Bronchial epithelial cell (primary cell): ENCODE results near the gene BSG. TPM values are rescaled to one million over a fixed set of nuclear protein-coding genes. Genes with fewer than 3 reads are reported as not detected.

Source experiments
- DNase-seq: peaks from one replicate; pipeline ENCODE4 v3.0.0-alpha.2; 2010; ENCODE audit warnings: low read depth
- FAIRE-seq: peaks from 2 replicates; lab custom pipeline; 2011; peaks lifted over from hg19 to GRCh38; lab: Jason Lieb, UNC
- H3K27me3 ChIP-seq: 2 replicates; pipeline ENCODE4 v1.5.1; 2011; ENCODE audit warnings: low read length; ENCODE audit not compliant: control insufficient read depth, insufficient read depth
- H3K36me3 ChIP-seq: 2 replicates; pipeline ENCODE4 v1.5.1; 2011; ENCODE audit warnings: low read length; ENCODE audit not compliant: control insufficient read depth, insufficient read depth
- H3K4me3 ChIP-seq: 2 replicates; pipeline ENCODE4 v1.5.1; 2011; ENCODE audit warnings: mild to moderate bottlenecking, low read depth, low read length, control low read depth
- total RNA-seq: library from RNA; depleted of rRNA; stranded (reverse); fragments of >200 nt; gene quantifications from 2 replicates; pipeline ENCODE4 v1.2.1, GENCODE V29; 2014
- TF ChIP-seq, protein P1 (sequence below): IDR thresholded peaks from 2 replicates; pipeline ENCODE4 v1.5.1; 2011; ENCODE audit warnings: mild to moderate bottlenecking, moderate library complexity, low read length, control low read depth, inconsistent platforms; ENCODE audit not compliant: insufficient read depth, severe bottlenecking

BSG gene
- total RNA-seq, 1 donor from 2014 or later, result 369 TPM

DNA sequence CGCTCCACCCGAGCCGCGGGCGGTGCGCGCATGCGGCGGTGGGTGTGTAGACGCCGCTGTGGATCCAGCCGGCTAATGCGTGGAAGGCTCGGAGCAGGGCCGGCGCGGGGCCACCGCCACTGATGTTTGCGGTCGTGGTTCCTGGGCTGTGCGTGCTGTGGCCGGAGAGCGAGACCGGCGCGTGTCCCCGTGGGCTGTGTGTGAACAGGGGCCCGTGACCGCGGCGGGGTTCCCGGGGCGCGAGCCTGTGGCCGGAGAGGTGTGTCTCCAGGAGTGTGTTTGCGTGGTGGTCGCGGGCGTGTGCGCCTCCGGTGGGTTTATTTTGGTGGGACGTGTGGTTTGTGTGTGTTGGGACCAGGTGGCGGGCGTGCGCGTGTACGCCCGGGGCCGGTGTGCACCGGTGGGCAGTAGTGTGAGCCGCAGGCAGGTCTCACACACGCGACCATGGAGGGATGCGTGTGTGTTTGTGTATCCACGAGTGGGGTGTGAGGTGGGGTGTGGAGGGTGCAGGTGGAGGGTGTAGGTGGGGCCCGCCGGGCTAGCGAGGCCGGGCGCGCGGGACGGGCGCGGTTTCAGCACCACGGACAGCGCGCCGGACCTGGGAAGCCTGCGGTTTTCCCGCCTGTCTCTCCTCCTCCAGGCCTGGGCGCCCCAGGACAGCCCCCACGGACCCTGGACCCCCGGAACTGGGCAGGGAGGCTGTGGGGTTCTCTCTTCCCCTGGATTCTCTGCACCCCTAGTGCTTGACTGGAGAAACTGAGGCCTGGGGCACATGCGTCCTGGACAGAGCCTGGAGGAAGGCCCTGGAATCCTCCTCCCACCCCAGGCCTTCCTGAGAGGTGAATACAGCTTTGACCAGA lies 18.9 kb downstream of the BSG start:
- H3K36me3 ChIP-seq, result no peaks in the 10 kb centered on the region
- no peak for FAIRE-seq
- H3K4me3 ChIP-seq, result no peak overlapping the region
- no peak for DNase-seq
- peaks cover 7% of the 10 kb centered on the region for H3K27me3 ChIP-seq
- TF ChIP-seq, protein P1, sequence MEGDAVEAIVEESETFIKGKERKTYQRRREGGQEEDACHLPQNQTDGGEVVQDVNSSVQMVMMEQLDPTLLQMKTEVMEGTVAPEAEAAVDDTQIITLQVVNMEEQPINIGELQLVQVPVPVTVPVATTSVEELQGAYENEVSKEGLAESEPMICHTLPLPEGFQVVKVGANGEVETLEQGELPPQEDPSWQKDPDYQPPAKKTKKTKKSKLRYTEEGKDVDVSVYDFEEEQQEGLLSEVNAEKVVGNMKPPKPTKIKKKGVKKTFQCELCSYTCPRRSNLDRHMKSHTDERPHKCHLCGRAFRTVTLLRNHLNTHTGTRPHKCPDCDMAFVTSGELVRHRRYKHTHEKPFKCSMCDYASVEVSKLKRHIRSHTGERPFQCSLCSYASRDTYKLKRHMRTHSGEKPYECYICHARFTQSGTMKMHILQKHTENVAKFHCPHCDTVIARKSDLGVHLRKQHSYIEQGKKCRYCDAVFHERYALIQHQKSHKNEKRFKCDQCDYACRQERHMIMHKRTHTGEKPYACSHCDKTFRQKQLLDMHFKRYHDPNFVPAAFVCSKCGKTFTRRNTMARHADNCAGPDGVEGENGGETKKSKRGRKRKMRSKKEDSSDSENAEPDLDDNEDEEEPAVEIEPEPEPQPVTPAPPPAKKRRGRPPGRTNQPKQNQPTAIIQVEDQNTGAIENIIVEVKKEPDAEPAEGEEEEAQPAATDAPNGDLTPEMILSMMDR, result no peak

- TF ChIP-seq, protein P1, result no peak
- FAIRE-seq (no peak), DNase-seq (no peak)
- Histone ChIP-seq H3K27me3 (peaks cover 7% of the 10 kb centered on the region), H3K36me3 (no peaks in the 10 kb centered on the region), H3K4me3 (no peak overlapping the region)
Measured at GRCh38 chr19:592101-592500, 19.7 kb downstream of the BSG start.

DNA sequence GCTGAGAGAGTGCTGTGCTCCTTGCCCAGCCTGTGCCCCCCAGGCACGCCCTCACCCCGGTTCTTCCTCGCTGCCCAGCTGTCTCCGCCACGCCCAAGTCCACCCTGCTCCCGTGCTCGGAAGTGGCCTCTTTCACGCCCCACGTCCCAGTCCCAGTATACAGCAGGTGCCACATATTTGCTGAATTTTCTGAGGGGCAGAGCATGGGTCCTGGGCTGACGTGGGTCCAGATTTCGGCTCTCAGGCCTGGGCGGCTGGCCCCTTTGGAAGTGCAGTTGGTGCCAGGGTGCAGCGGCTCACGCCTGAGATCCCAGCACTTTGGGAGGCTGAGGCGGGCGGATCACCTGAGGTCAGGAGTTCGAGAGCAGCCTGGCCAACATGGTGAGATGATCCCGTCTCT lies 20.7 kb downstream of the BSG start:
- TF ChIP-seq, protein P1, result no peak
- peaks cover 7% of the 10 kb centered on the region for H3K27me3 ChIP-seq
- no peak for DNase-seq
- FAIRE-seq, result no peak
- no peaks in the 10 kb centered on the region for H3K36me3 ChIP-seq
- no peak overlapping the region for H3K4me3 ChIP-seq

DNA sequence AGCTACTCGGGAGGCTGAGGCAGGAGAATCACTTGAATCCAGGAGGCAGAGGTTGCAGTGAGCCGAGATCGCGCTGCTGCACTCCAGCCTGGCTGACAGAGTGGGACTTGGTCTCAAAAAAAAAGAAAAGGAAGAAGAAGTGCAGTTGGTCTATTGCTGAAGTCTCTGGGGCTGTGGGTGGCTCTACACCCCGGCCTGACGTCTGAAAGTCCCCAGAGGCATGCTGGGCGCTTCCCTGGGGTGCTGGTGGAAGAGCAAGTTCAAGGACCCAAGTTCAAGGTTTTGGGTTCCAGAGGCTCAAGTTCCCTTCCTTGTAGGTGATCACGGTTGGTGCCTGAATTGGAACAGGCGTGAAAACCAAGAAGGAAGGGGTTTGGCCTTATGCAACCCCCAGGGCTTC lies 21.1 kb downstream of the BSG start:
- Histone ChIP-seq H3K27me3 (peaks cover 7% of the 10 kb centered on the region), H3K36me3 (no peaks in the 10 kb centered on the region), H3K4me3 (no peak overlapping the region)
- TF ChIP-seq, protein P1, result no peak
- FAIRE-seq, result no peak
- no peak for DNase-seq

DNA sequence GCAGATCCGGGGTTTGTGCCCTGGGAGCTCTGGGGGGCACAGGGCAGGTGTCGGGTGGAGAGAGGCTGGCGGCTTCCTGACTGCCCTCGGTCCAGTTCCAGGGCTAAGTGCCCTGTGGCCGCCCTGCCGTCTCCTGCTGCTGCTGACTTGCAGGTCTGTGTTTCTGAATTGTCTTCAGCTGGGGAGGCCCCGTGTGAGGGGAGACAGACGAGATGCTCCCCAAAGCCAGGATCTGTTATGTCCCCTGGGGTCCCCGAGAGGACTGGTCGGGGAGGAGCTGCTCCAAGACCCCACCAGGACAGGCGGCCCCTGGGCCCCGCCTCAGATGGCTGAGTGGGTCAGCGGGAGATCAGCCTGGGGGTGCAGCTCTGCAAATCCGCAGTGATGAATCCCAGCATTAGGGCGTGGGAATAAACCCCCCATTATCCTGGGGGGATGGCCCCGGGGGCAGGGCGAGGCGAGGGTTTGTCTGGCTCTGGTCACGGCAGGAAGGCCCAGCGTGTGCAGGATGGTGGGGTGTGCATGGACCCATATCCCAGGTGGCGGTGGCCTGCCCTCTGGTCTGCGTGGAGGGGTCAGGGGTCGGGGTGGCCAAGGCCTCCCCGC lies 22.0 kb downstream of the BSG start:
- TF ChIP-seq, protein P1, result no peak
- FAIRE-seq (no peak), DNase-seq (no peak)
- Histone ChIP-seq H3K4me3 (no peak overlapping the region), H3K27me3 (peaks cover 2% of the 10 kb centered on the region), H3K36me3 (no peaks in the 10 kb centered on the region)
